Stimulated activated CD8-positive, alpha-beta memory T cell treated with anti-CD3 and anti-CD28 coated beads, Interleukin-4, amount 100 ng/mL, for 1 hour (primary cell): ENCODE measurements around the gene BDP1.
"Not testable (repeated sequence)": the region's sequence is repeated elsewhere in the genome, so short reads cannot be mapped to it uniquely, and the experiment has no call there.

Experiments
- DNase-seq, 2 donors: peaks; one replicate each; pipeline ENCODE4 v3.0.0-alpha.2; 2020; ENCODE audit warnings: low read depth in 2 of 2, low spot score in 1 of 2

Gene BDP1

DNA sequence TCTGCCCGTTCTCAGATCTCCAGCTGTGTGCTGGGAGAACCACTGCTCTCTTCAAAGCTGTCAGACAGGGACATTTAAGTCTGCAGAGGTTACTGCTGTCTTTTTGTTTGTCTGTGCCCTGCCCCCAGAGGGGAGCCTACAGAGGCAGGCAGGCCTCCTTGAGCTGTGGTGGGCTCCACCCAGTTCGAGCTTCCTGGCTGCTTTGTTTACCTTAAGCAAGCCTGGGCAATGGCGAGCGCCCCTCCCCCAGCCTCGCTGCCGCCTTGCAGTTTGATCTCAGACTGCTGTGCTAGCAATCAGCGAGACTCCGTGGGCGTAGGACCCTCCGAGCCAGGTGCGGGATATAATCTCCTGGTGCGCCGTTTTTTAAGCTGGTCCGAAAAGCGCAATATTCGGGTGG is 154.5 kb downstream of the BDP1 start:
- DNase-seq: not testable (repeated sequence)

DNA sequence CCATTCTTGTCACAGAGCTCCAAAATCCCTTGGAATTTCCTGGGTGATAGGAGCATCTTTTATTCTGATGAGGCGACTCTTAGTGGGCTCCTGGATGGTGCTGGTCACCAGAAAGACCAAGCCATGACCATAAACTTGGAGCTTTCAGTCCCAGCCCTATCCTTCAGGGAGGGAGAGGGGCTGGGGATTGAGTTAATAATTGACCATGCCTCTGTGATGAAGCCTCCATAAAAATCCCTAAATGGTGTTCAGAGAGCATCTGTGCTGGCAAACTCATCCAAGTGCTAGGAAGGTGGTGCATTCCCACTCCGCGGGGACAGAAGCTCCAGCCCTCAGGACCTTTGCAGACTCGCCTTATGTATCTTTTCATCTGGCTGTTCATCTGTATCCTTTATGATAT is 160.4 kb downstream of the BDP1 start:
- no peak for DNase-seq
